GM23248 (cell line): ENCODE data around the gene EVPL.

ENCODE experiments used
- EZH2 ChIP-seq: fragments of 200-600 bp; sonication (generic); IDR thresholded peaks from 2 replicates; pipeline ENCODE4 v1.6.1; 2018; ENCODE audit warnings: antibody characterized with exemption, mild to moderate bottlenecking; ENCODE audit not compliant: insufficient read depth, poor library complexity, severe bottlenecking
- EZH2phosphoT487 ChIP-seq: fragments of 200-600 bp; sonication (generic); IDR thresholded peaks from 2 replicates; pipeline ENCODE4 v1.6.1; 2018; ENCODE audit warnings: antibody characterized with exemption, moderate library complexity, mild to moderate bottlenecking, low read depth; ENCODE audit not compliant: insufficient read depth

GRCh38 chr17:76008208-76008607, 18.9 kb downstream of the EVPL start:
- TF ChIP-seq EZH2 = no peak
- TF ChIP-seq EZH2phosphoT487 = no peak
